ENCODE measurements around the gene EXOC6B. TPM values are rescaled to one million over a fixed set of nuclear protein-coding genes. Genes with fewer than 3 reads are reported as not detected.
"Not testable (repeated sequence)": the region's sequence is repeated elsewhere in the genome, so short reads cannot be mapped to it uniquely, and the experiment has no call there.

The EXOC6B gene
- total RNA-seq, 2 experiments from 2014 or later = 16.9 to 17.5 TPM

DNA sequence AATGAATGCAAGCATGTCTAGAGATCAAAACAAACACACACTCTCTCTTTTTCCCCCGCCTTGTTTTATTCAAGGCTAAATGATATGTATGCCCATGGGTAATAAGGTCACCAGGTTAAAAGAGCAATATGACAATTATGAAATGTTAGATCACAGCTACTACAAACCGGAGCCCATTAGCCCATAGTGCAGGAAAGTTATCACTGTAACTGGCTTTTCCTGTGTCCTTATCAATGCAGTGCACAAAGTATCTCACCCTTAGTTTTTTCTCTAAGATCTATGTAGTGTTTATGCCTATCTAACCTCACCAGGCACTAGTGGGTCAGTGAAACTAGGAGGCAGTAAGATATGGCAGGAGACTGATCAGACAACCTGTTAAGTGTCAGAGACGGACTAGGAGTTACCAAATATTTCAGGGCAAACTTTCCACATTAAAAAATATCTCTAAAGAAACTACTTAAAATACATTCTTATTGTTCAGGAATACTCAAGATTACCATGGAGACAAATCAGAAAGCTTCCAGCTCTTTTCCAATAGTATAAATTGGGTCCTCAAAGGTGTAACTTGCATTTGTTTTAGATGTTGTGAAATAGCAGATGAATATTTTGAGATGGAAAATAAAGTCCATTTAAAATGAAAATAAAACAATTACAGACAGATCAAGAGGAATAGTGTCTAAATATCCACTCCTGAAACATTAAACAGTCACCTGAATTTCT, 282.2 kb downstream of the EXOC6B start:
- Histone ChIP-seq H3K36me3 (ENCODE audit: insufficient read depth, low read length) (no peaks in the 10 kb centered on the region), H3K27ac (ENCODE audit: low read depth in 1 of 2, low read length in 2 of 2) (no peak overlapping the region), H3K9me3 (ENCODE audit: control insufficient read depth in 1 of 2, insufficient read depth in 1 of 2, low read length in 2 of 2) (no peaks in the 10 kb centered on the region), H3K27me3 (ENCODE audit: control insufficient read depth in 1 of 2, insufficient read depth in 2 of 2, low read length in 2 of 2) (no peaks in the 10 kb centered on the region), H3K4me3 (ENCODE audit: low read length) (no peak overlapping the region), H3K4me1 (ENCODE audit: insufficient read depth, low read length) (no peaks in the 10 kb centered on the region)
- CTCF ChIA-PET = no interaction called here
- H3K27me3 Mint-ChIP-seq = no peaks in the 10 kb centered on the region
- peaks cover 3% of the 10 kb centered on the region for H3K9me3 Mint-ChIP-seq
- POLR2A ChIA-PET = no interaction called here
- no peak overlapping the region for H3K4me3 Mint-ChIP-seq
- H3K27ac Mint-ChIP-seq = no peak overlapping the region
- TF ChIP-seq, protein P1, sequence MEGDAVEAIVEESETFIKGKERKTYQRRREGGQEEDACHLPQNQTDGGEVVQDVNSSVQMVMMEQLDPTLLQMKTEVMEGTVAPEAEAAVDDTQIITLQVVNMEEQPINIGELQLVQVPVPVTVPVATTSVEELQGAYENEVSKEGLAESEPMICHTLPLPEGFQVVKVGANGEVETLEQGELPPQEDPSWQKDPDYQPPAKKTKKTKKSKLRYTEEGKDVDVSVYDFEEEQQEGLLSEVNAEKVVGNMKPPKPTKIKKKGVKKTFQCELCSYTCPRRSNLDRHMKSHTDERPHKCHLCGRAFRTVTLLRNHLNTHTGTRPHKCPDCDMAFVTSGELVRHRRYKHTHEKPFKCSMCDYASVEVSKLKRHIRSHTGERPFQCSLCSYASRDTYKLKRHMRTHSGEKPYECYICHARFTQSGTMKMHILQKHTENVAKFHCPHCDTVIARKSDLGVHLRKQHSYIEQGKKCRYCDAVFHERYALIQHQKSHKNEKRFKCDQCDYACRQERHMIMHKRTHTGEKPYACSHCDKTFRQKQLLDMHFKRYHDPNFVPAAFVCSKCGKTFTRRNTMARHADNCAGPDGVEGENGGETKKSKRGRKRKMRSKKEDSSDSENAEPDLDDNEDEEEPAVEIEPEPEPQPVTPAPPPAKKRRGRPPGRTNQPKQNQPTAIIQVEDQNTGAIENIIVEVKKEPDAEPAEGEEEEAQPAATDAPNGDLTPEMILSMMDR (IDR thresholded peaks at IDR 0.05) = no peak
- intact Hi-C loops (cut with DNase I, micrococcal nuclease) = no loop called here
- no peaks in the 10 kb centered on the region for H3K4me1 Mint-ChIP-seq (ENCODE audit: low read depth)
- DNase-seq (no peak), ATAC-seq (ENCODE audit: poor library complexity) (no peak)
- peaks cover 5% of the 10 kb centered on the region for H3K36me3 Mint-ChIP-seq (ENCODE audit: low read depth)

DNA sequence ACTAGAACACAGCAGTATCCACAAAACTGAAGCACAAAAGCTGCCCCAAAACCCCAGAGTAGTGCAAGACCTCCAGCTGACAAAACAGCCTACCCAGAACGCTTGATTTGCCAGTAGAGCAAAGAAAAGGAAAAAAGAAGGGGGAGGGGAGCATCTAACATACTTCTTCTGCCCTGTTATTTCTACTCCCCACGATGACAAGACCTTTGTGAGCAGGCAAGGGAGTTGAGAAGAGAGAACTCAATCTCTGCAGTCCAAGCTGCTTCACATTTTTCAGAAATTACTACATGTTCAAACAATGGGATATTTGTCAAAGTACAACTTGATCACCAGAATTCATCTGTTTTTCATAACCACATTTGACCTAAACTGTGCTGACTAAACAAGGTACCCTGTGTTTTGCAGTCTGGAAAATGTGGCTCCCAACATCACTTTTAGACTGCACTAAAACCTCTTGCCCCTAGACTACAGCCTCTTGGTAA, 286.7 kb downstream of the EXOC6B start:
- intact Hi-C loops (cut with DNase I, micrococcal nuclease) = no loop called here
- no peak overlapping the region for H3K4me3 ChIP-seq (ENCODE audit: low read length)
- ATAC-seq (ENCODE audit: poor library complexity) = no peak
- CTCF ChIA-PET = no interaction called here
- TF ChIP-seq, protein P1 (IDR thresholded peaks at IDR 0.05) = no peak
- H3K27ac Mint-ChIP-seq = no peak overlapping the region
- POLR2A ChIA-PET = no interaction called here
- no peaks in the 10 kb centered on the region for H3K4me1 ChIP-seq (ENCODE audit: insufficient read depth, low read length)
- H3K27ac ChIP-seq (ENCODE audit: low read depth in 1 of 2, low read length in 2 of 2) = no peak overlapping the region
- DNase-seq = no peak
- peaks cover 3% of the 10 kb centered on the region for H3K9me3 Mint-ChIP-seq
- H3K36me3 ChIP-seq (ENCODE audit: insufficient read depth, low read length) = no peaks in the 10 kb centered on the region
- H3K27me3 Mint-ChIP-seq = no peaks in the 10 kb centered on the region
- H3K9me3 ChIP-seq (ENCODE audit: control insufficient read depth in 1 of 2, insufficient read depth in 1 of 2, low read length in 2 of 2) = no peaks in the 10 kb centered on the region
- H3K4me1 Mint-ChIP-seq (ENCODE audit: low read depth) = no peaks in the 10 kb centered on the region
- H3K36me3 Mint-ChIP-seq (ENCODE audit: low read depth) = peaks cover 12% of the 10 kb centered on the region
- H3K4me3 Mint-ChIP-seq = no peak overlapping the region
- no peaks in the 10 kb centered on the region for H3K27me3 ChIP-seq (ENCODE audit: control insufficient read depth in 1 of 2, insufficient read depth in 2 of 2, low read length in 2 of 2)

DNA sequence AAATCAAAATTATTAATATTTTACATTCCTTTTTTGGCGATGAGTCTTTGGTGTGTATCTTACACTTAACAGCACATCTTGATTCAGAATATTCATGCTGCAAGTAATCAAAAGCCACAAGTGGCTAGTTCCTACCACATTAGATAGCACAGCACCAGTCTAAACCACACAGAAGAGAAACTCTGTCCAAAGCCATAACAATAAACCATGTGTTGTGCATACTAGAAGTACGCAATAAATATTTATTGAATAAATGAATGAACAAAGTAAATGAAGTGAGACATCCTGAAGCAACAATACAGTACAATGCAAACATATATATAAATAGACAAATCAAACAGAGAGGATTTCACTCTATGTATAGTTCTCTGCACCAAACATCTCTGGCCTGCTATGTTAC, 287.3 kb downstream of the EXOC6B start:
- Histone ChIP-seq H3K4me1 (ENCODE audit: insufficient read depth, low read length) (no peaks in the 10 kb centered on the region), H3K27me3 (ENCODE audit: control insufficient read depth in 1 of 2, insufficient read depth in 2 of 2, low read length in 2 of 2) (no peaks in the 10 kb centered on the region), H3K9me3 (ENCODE audit: control insufficient read depth in 1 of 2, insufficient read depth in 1 of 2, low read length in 2 of 2) (no peaks in the 10 kb centered on the region), H3K4me3 (ENCODE audit: low read length) (no peak overlapping the region), H3K36me3 (ENCODE audit: insufficient read depth, low read length) (no peaks in the 10 kb centered on the region), H3K27ac (ENCODE audit: low read depth in 1 of 2, low read length in 2 of 2) (no peak overlapping the region)
- no peak for ATAC-seq (ENCODE audit: poor library complexity)
- H3K27me3 Mint-ChIP-seq = no peaks in the 10 kb centered on the region
- CTCF ChIA-PET = no interaction called here
- intact Hi-C loops (cut with DNase I, micrococcal nuclease) = no loop called here
- TF ChIP-seq, protein P1 (IDR thresholded peaks at IDR 0.05) = no peak
- peaks cover 3% of the 10 kb centered on the region for H3K9me3 Mint-ChIP-seq
- no peak overlapping the region for H3K27ac Mint-ChIP-seq
- DNase-seq = no peak
- POLR2A ChIA-PET = no interaction called here
- H3K36me3 Mint-ChIP-seq (ENCODE audit: low read depth) = peaks cover 12% of the 10 kb centered on the region
- H3K4me3 Mint-ChIP-seq = no peak overlapping the region
- no peaks in the 10 kb centered on the region for H3K4me1 Mint-ChIP-seq (ENCODE audit: low read depth)

DNA sequence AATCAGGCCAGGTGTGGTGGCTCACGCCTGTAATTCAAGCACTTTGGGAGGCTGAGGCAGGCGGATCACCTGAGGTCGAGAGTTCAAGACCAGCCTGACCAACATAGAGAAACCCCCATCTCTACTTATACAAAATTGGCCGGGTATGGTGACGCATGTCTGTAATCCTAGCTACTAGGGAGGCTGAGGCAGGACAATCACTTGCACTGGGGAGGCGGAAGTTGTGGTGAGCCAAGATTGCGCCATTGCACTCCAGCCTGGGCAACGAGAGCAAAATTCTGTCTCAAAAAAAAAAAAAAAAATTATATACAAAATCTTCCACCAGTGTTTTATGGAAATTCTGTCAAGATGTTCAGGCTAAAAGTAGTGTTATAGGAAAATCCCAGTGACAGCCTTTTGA, 290.2 kb downstream of the EXOC6B start:
- H3K9me3 Mint-ChIP-seq; H3K27me3 Mint-ChIP-seq; ATAC-seq (ENCODE audit: poor library complexity); DNase-seq; H3K4me1 ChIP-seq (ENCODE audit: insufficient read depth, low read length); H3K36me3 Mint-ChIP-seq (ENCODE audit: low read depth); H3K27me3 ChIP-seq (ENCODE audit: control insufficient read depth in 1 of 2, insufficient read depth in 2 of 2, low read length in 2 of 2); H3K4me1 Mint-ChIP-seq (ENCODE audit: low read depth); CTCF ChIA-PET; POLR2A ChIA-PET; H3K27ac ChIP-seq (ENCODE audit: low read depth in 1 of 2, low read length in 2 of 2); H3K4me3 ChIP-seq (ENCODE audit: low read length); H3K9me3 ChIP-seq (ENCODE audit: control insufficient read depth in 1 of 2, insufficient read depth in 1 of 2, low read length in 2 of 2); H3K36me3 ChIP-seq (ENCODE audit: insufficient read depth, low read length); intact Hi-C loops (cut with DNase I, micrococcal nuclease); H3K27ac Mint-ChIP-seq; H3K4me3 Mint-ChIP-seq: not testable (repeated sequence)
